Jurkat, Clone E6-1 (cell line): ENCODE measurements around the gene DDRGK1.

Experiments
- DNase-seq: peaks from one replicate; pipeline ENCODE4 v3.0.0-alpha.2; 2011; ENCODE audit warnings: low read depth, low spot score
- H3K4me3 ChIP-seq: 2 replicates; pipeline ENCODE4 v1.5.1; 2011; ENCODE audit warnings: mild to moderate bottlenecking, low read length, control low read depth, moderate library complexity

DDRGK1 gene

DNA sequence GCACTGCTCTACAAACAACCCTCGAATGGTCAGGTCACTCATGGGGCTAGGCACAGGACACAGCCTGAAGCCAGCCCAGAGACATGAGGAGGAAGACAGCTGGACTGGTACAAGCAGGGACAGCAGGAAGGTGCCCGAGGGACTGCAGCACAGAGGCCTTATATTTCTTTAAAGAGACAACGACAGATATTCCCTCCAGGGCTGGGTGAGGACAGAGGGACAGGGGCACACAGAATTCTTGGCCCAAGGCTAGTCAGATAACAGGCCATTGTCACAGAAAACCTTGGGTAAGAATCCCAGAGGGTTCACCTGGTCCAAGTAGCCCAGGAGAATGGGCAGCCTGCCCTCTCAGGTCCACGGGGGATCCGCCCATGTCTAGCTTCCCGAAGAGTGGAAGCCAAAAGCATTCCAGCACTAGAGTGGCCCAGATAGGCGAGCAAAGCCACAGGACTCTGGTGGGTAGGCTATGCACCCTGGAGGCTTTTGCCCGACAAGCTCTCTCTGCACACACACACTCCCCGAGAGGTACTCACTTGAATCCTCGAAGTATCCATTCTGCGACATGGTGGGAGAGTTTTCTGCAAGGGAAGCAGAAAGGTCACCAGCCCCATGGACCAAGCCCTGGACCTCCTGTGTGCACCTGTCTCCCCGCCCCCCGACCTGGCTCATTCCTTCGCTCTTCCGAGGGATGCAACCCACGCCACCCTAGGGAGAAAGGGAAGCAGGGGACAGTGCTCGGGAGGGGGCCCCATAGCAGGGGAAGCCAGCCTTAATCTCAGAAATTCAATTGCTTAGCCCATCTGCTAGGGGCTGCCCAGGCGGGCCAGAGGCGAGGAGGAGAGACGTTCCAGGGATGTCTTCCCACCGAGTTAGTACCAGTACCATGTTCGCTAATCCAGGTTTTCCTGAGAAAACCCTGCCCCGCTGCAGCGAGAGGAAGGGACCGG is 32.8 kb upstream of the DDRGK1 start:
- peak overlapping the region; percentile 62 for H3K4me3 ChIP-seq
- DNase-seq = no peak

DNA sequence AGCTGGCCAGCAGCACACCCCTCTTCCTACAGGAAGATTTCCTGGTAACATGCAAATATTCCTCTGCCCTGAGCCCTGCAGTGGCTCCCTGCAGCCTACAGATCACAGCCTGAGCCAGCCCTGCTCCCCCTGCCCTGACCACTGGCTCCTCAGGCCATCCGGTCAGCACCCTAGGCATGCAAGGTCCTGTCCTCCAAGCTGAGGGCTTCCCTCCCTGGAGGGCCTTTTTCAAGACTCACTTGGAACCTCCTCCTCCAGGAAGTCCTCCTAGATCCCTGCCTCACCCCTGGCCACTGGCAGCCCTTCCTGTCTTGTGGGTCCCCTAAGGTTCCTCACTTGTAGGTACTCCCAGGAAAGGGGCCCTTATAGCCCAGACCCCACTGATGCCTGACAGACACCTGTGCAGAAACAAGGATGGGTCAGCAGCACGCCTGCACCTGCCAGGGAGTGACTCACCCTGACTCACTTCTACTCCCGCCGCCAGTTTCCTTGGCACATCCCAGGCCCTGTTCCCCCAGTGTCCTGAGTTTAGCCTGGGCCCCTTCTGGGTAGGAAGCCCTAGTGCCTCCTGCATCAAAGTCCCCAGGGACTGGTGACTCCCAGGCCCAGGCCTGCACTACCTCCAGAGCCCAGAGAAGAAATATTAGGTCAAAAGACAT is 31.3 kb upstream of the DDRGK1 start:
- no peak for DNase-seq
- H3K4me3 ChIP-seq = no peak overlapping the region

DNA sequence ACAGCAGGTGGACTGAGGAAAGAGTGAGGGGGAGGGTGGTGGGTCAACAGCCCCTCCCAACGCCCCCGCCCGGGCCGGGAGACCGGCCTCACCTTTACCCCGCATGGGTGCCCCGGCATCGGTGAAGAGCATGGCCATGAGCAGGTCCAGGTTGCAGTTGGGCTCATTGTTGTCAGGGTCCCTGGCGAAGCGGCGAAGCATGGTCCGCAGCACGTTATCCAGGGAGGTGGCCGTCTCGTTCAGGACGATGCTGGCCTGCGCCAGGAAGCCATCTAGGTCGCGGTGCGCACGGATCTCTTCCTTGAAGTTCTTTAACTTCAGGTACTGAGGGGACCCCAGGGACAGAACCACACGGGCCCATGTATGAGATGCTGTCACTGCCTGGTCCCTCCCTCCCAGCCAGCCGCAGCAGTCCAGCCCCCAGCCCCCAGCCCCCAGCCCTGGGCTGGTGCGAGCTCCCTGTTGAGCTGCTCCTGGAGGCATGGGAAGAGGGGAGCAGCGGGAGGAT is 29.6 kb upstream of the DDRGK1 start:
- DNase-seq = no peak
- no peak overlapping the region for H3K4me3 ChIP-seq

DNA sequence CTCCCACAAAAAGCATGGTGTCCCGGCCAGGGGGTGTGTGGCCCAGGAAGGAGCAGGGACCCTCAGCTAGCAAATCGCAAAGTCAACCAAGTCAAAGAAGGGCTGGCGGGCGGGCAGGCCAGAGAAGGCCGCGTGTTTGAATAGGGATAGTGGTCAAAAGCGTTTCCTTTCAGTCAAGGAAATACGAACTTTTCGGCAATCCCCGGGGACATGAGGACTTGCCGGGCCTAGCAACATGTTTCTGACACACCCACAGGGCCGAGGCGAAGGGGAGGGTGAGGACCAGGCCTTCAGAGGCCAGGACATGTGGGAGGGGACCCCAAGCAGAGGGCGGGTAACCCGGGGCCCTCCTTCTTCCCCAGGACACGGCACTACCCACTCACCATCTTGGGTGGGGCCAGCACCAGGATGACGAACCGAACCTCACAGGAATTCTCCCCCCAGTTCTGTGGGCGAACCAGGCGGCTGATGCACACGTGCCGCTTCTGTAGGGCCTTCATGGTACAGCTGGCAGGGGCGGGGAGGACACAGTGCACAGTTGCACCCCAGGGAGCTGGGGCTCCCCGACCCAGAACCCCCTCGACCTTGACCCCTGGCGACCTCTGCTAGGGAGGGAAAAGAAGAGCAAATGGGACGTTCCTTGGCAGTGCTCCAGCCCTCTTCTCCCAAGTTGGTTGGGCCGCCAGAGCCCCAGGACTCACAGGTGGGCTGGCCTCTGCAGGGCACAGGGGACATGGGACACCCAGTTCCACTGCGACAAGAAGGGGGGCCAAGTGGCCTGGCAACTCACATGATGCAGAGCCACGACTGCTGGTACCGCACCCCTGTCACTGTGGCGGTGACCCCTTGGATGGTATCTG is 28.9 kb upstream of the DDRGK1 start:
- H3K4me3 ChIP-seq = no peak overlapping the region
- DNase-seq = no peak

DNA sequence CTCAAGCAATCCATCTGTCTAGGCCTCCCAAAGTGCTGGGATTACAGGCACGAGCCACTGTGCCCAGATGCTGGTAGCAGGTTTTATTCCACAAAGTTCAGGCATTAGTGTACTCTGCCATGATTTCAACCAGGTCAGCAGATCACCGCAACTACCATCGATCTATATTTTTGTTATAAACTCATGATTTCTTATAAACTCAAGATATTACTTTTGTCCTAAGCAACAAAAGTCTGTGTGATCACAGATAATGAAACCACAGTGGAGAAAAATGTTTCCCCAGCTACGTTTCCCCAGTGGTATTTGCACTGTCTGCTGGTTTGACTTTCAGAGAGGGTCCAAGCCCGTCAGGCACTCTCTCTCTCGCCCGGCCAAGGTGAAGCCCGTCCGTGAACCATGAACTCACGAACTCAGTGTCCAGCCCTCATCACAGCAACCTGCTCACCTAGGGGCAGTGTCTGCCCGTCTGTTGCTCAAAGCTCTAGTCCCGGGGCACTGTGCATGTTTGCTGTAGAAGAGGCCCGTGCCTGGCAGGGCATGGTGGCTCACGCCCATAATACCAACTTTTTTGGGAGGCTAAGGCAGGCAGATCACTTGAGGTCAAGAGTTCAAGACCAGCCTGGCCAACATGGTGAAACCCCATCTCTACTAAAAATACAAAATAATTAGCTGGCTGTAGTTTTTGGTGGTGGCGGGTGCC is 27.6 kb upstream of the DDRGK1 start:
- no peak overlapping the region for H3K4me3 ChIP-seq
- DNase-seq = no peak

DNA sequence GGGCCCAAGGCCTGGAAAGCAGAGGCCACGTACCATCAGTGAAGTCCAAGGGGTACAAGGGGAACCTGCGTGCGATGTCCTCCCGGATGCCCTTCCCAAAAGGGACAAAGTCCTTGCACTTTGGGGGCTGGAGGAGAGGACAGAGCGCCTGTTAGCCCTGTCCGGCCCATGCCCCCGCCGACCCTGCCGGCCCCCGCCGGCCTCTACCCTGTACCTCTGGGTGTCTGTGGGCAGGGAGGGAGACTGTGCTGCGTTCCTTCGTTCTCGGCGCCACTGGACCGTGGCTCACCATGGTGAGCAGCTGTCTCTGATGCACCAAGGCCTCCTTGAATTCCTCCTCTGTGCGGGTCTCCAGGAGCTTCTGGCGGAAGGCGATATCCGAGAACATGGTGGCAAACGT is 26.6 kb upstream of the DDRGK1 start:
- H3K4me3 ChIP-seq = no peak overlapping the region

DNA sequence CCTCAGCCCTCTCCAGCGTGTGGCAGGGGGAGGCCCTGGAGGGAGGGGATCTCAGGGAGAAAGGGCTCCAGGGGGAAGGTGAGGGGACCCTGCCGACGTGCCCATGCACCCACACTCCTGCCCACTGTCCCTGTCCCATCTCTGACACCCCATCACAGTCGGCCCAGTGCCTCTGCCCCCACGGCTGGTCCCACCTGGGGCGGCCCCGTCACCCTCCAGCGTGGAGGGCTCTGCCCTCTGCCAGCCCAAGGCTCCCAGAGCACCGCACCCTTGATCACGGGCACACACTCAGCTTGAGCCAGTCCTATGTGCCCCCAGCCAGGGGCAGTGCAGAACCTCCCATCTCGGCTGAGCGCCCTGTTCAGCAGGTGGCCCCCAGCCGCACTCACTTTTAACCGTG is 25.3 kb upstream of the DDRGK1 start:
- DNase-seq = no peak
- H3K4me3 ChIP-seq = no peak overlapping the region

More for the DNA sequence above, 26.6 kb upstream of the DDRGK1 start:
- no peak for DNase-seq

DNA sequence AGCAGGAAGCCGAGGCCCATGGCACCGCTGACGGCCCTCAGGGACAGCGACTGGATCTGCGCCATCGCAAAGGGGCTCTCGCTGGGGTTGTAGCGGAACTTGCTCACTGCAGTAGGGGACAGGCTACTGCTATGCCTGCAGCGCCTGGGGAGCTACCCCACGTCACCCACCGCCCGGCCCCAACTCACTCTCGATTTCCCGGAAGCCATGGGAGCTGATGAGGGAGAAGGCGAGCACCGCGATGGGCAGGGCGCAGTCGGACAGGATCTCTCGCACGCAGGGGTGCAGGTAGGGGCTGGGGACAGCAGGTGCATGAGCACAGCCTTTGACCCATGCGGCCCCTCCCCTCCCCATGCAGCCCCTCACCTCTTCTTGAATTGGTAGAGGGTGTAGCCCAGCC is 24.7 kb upstream of the DDRGK1 start:
- DNase-seq = no peak
- H3K4me3 ChIP-seq = no peak overlapping the region

DNA sequence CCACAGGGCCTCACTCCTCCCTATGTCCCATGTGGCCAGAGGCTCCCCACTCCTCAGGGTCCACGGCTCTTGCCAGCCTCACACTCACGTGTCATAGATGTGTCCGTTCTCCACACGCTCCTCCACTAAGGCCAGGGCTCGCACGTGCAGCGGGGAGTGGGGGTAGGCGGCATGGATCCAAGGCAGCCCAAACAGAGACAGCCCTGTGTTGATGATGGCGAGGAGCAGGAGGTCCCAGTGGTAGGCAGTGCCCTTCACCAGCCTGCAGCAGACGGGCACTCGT is 24.2 kb upstream of the DDRGK1 start:
- no peak overlapping the region for H3K4me3 ChIP-seq
- no peak for DNase-seq

DNA sequence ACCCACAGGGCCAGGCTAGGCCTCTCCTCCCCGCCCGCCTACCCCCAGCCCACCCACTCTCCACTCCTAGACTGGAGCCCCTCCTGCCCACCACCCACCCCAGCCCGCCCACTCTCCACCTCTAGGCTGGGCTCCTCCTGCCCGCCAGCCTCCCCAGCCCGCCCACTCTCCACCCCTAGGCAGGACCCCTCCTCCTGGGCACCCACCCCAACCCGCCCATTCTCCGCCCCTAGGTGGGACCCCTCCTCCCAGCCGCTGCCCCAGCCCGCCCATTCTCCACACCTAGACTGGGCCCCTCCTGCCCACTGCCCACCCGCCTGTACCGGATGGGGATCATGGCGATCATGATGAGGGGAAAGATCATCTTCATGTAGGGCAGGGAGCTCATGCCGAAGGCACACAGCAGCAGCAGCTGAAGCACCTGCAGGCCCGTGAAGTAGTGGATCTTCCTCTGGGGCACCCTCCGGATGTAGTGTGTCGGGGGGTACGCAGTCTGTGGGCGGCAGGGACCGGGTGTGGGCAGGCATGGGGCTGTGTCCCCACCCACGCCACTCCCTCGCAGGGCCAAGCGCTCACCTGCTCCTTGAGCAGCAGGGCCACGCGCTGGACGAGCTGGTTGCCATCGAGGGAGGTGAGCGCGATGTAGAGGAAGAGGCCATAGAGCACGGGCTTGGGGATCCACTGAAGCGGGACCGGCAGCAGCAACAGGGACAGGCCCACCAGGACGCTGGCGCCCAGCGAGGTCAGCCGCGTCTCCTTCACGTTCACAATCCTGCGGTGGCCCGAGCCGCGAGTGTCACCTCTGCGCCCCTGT is 23.7 kb upstream of the DDRGK1 start:
- no peak overlapping the region for H3K4me3 ChIP-seq
- DNase-seq = no peak

DNA sequence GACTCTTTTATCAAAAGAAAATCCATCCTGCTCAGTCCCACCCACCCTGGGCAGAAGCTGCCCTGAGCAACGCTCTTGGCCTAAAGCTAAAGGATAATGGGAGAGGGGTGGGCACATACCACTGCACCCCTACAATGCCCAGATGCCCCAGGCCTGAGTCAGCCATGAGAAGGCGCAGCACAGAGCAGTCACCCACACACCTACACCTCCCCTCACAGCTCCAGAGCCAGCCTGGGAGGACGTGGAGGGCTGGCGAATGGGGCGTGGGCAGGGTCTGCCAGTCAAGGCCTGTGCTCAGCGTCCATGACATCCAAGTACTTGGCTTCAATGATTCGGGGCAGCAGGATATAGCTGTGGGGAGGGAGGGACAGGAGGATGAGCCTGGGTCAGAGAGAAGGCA is 23.0 kb upstream of the DDRGK1 start:
- DNase-seq = no peak
- H3K4me3 ChIP-seq = no peak overlapping the region

DNA sequence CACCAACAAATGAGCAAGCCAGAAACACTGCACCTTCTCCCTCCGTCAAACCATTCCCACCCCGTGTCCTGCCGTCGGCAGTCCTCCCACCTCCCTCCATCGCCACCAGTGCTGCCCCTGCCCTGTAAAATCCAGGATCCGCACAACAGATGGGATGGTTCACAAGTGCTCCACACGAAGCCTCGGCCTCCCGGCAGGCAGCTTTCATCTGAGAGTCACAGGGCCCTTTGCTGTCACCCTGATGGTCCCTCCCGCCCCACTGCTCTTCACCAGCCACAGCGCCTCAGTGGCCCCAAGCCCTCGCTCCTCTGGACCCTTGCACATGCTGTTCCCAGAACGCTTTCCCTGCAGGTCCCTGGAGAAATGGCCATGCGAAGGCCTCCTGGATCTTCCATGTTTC is 22.4 kb upstream of the DDRGK1 start:
- H3K4me3 ChIP-seq = no peak overlapping the region
- DNase-seq = no peak

DNA sequence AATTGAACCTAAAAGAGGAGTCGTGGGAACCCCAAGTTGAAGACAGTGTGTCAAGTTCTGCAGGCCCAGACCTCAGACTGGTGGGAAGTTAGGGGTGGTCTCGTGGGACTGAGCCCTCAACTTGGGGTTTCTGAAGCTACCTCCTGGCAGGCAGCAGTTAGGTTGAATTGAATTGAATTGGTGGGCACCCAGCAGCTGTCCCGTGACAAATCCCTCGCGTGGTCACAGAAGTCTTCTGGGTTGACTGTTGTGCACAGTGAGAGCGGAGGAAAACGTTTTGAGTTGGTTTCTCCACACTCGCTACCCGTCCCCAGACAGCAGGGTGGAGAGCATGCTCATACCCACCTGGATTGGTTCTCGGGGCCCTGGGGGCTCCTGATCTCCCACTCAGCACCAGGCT is 21.6 kb upstream of the DDRGK1 start:
- H3K4me3 ChIP-seq = no peak overlapping the region
- DNase-seq = no peak

DNA sequence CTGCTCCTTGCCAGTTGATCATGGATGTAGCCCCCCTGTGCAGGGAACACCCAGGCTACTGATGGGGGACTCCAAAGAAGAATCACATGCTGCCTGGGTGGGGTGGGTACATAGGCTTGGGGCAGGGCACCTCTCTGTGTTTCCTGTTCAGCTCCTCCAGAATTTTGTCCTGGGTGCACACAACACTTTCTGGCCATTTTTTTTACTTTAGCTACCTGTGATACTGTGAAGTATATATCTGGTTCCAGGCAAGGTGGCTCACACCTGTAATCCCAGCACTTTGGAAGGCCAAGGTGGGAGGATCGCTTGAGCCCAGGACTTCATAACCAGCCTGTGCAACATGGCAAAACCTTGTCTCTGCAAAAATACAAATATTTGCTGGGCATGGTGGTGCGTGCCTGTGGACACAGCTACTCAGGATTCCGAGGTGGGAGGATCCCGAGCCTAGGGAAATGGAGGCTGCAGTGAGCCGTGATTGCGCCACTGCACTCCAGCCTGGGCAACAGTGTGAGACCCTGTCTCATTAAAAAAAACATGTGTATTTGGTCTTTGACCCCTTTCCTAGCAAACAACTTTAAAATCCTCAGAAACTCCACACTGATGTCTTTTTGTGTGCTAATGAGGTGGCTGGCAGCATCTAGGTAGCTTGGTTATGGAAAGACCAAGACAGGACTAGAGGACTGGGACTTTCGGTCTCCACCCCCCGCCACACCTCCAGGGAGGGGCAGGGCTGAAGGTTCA is 20.4 kb upstream of the DDRGK1 start:
- no peak for DNase-seq
- H3K4me3 ChIP-seq = no peak overlapping the region

DNA sequence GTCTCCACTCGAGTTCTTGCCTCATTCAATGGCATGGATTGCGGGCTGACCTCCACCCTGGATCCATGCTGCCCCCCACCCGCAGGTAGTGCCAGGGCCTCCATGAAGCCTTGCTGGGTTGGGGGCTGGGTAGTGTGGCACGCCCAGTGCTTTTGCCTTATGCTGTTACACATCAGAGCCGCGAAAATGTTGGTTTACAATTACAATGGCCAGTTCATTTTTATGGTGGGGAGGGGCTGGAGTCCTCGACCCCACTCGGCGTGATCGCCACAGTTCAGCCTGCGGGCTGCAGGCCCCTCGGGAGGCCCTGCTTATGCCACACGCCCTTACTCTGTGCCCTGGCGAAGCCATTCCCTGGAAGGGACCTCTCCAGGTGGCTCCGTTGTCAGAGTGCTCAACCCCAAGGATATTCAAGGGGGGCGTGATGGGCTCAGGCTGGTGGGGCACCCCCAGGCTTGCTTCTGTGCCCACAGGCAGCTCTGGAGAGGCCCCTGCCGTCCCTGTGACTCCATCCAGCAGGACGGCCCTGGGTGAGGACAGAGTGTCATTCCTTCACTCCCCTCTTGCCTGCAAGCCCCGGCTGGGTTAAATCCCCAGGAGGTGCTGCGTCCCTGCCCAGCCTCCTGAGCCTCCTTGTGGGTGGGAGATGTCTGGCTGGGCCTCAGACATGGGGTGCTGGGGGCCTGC is 19.7 kb upstream of the DDRGK1 start:
- DNase-seq = no peak
- no peak overlapping the region for H3K4me3 ChIP-seq

DNA sequence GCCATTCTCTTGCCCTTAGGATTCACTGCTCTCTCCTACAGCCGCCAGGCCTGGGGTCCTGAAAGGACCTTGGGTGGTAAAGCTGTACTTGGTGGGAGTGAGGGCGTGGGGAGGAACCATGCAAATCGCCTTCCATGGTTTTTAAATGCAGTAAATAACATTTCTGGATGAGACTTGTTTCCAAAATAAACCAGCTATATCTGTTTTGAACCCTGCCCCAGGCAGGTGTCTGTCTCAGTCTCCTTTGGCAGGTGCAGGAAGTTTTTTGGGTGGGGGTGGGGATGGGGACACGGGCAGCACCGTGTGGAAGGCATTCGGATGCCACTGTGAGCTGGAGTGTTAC is 19.1 kb upstream of the DDRGK1 start:
- DNase-seq = no peak
- H3K4me3 ChIP-seq = no peak overlapping the region
